A549 (cell line): ENCODE measurements around the gene KIAA0753.

ENCODE experiments used
- E2F6 ChIP-seq: IDR thresholded peaks from 2 replicates; pipeline ENCODE4 v1.6.1; 2012; ENCODE audit warnings: low read depth, borderline replicate concordance
- EP300 ChIP-seq, 2 experiments: fragments of >200 bp; sonication (Bioruptor Twin); formaldehyde crosslinking; IDR thresholded peaks; 2 replicates in 1 of 2; 3 replicates in 1 of 2; pipeline ENCODE4 v1.6.1; 2016 to 2017
- MAFK ChIP-seq: fragments of 450-650 bp; IDR thresholded peaks from 2 replicates; pipeline ENCODE4 v1.6.1; 2014; ENCODE audit not compliant: partially characterized antibody
- PBX3 ChIP-seq: IDR thresholded peaks from 2 replicates; pipeline ENCODE4 v1.6.1; 2012
- POLR2A ChIP-seq: IDR thresholded peaks from 2 replicates; pipeline ENCODE4 v1.6.1; 2012; ENCODE audit warnings: mild to moderate bottlenecking, low read length
- RAD21 ChIP-seq, 2 experiments: fragments of >200 bp in 1 of 2; sonication (Bioruptor Twin) in 1 of 2; formaldehyde crosslinking in 1 of 2; IDR thresholded peaks in 1 of 2; conservative IDR thresholded peaks in 1 of 2; 2 replicates in 1 of 2; 3 replicates in 1 of 2; pipeline ENCODE4 v1.6.1; 2012 to 2018; ENCODE audit warnings: inconsistent platforms in 1 of 2
- RCOR1 ChIP-seq: fragments of 150-350 bp; IDR thresholded peaks from 2 replicates; pipeline ENCODE4 v1.6.1; 2014; ENCODE audit warnings: antibody characterized with exemption, low read length, low read depth
- RFX5 ChIP-seq: fragments of 450-650 bp; IDR thresholded peaks from 2 replicates; pipeline ENCODE4 v1.7.1; 2014; ENCODE audit warnings: antibody characterized with exemption, mild to moderate bottlenecking, moderate library complexity
- SMC3 ChIP-seq: fragments of >200 bp; sonication (Bioruptor Twin); formaldehyde crosslinking; IDR thresholded peaks from 3 replicates; pipeline ENCODE4 v1.6.1; 2018; ENCODE audit warnings: inconsistent platforms
- TF ChIP-seq, protein P1 (sequence below): IDR thresholded peaks from 2 replicates; pipeline ENCODE4 v1.6.1; 2012
- TF ChIP-seq, protein P2 (sequence below): fragments of 450-650 bp; IDR thresholded peaks from 2 replicates; pipeline ENCODE4 v1.6.1; 2014; ENCODE audit warnings: antibody characterized with exemption
- TF ChIP-seq, protein P3 (sequence below): fragments of 200-600 bp; sonication (generic); IDR thresholded peaks from 2 replicates; pipeline ENCODE4 v1.6.1; 2016; ENCODE audit warnings: antibody characterized with exemption, mild to moderate bottlenecking, moderate library complexity
- TF ChIP-seq, protein P4 (sequence below): fragments of >200 bp; sonication (Bioruptor Twin); formaldehyde crosslinking; IDR thresholded peaks from 3 replicates; pipeline ENCODE4 v1.5.1; 2016

- TF ChIP-seq POLR2A (no peak), E2F6 (no peak), SMC3 (no peak), EP300 (IDR thresholded peaks at IDR 0.05) (no peak), PBX3 (no peak), RCOR1 (no peak), MAFK (no peak), RAD21 (conservative IDR thresholded peaks at IDR 0.05 in 1 of 2, IDR thresholded peaks at IDR 0.05 in 1 of 2) (no peak), RFX5 (no peak)
- TF ChIP-seq, protein P1, sequence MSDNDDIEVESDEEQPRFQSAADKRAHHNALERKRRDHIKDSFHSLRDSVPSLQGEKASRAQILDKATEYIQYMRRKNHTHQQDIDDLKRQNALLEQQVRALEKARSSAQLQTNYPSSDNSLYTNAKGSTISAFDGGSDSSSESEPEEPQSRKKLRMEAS, result no peak
- TF ChIP-seq, protein P2, sequence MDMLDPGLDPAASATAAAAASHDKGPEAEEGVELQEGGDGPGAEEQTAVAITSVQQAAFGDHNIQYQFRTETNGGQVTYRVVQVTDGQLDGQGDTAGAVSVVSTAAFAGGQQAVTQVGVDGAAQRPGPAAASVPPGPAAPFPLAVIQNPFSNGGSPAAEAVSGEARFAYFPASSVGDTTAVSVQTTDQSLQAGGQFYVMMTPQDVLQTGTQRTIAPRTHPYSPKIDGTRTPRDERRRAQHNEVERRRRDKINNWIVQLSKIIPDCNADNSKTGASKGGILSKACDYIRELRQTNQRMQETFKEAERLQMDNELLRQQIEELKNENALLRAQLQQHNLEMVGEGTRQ, result no peak
- TF ChIP-seq, protein P3, sequence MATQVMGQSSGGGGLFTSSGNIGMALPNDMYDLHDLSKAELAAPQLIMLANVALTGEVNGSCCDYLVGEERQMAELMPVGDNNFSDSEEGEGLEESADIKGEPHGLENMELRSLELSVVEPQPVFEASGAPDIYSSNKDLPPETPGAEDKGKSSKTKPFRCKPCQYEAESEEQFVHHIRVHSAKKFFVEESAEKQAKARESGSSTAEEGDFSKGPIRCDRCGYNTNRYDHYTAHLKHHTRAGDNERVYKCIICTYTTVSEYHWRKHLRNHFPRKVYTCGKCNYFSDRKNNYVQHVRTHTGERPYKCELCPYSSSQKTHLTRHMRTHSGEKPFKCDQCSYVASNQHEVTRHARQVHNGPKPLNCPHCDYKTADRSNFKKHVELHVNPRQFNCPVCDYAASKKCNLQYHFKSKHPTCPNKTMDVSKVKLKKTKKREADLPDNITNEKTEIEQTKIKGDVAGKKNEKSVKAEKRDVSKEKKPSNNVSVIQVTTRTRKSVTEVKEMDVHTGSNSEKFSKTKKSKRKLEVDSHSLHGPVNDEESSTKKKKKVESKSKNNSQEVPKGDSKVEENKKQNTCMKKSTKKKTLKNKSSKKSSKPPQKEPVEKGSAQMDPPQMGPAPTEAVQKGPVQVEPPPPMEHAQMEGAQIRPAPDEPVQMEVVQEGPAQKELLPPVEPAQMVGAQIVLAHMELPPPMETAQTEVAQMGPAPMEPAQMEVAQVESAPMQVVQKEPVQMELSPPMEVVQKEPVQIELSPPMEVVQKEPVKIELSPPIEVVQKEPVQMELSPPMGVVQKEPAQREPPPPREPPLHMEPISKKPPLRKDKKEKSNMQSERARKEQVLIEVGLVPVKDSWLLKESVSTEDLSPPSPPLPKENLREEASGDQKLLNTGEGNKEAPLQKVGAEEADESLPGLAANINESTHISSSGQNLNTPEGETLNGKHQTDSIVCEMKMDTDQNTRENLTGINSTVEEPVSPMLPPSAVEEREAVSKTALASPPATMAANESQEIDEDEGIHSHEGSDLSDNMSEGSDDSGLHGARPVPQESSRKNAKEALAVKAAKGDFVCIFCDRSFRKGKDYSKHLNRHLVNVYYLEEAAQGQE, result no peak
- TF ChIP-seq, protein P4, sequence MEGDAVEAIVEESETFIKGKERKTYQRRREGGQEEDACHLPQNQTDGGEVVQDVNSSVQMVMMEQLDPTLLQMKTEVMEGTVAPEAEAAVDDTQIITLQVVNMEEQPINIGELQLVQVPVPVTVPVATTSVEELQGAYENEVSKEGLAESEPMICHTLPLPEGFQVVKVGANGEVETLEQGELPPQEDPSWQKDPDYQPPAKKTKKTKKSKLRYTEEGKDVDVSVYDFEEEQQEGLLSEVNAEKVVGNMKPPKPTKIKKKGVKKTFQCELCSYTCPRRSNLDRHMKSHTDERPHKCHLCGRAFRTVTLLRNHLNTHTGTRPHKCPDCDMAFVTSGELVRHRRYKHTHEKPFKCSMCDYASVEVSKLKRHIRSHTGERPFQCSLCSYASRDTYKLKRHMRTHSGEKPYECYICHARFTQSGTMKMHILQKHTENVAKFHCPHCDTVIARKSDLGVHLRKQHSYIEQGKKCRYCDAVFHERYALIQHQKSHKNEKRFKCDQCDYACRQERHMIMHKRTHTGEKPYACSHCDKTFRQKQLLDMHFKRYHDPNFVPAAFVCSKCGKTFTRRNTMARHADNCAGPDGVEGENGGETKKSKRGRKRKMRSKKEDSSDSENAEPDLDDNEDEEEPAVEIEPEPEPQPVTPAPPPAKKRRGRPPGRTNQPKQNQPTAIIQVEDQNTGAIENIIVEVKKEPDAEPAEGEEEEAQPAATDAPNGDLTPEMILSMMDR, result no peak
Observed at GRCh38 chr17:6597727-6598126, 42.8 kb downstream of the KIAA0753 start.
